ENCODE measurements around the gene PKHD1.

DNA sequence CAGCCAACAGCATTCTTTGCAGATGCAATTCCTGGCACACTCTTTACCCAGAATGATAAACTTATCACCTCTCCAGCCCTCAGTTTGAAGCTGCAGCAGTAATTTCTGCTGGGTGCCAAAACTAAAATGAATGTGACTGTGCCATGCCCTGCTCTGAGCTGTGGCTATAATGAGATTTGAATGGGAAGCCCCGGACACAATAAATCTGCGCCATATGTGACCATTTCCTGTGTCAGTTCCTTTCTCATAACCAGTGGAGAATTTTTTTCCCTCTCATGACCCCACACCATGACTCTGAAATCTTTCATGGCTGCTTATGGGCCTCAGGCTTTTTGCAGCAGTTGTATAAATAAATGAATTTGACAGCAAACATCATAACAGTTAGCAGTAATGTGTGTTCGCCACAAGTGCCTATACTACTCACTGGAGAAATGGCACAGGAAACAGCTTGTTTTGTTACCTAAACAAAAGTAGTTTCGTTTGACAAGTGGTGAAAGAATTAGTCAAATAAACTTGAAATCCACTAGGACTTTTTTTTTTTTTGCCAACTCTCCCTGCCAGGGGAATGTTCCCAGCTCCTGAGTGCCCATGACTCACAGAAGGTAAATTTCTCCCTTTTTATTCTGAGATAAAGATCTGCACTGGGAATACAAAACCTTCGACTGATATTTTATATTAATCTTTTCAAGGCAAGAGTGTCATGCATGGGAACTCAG is 408.4 kb downstream of the PKHD1 start:
- no peak for TF ChIP-seq CTCF (IDR thresholded peaks at IDR 0.05; ENCODE audit: poor library complexity)
- no peak for TF ChIP-seq EZH2phosphoT487 (IDR thresholded peaks at IDR 0.05; ENCODE audit: low read depth, severe bottlenecking, unreplicated experiment)

Measured in hepatocyte (in vitro differentiated cells).